Transverse colon (tissue), 4 donors: ENCODE results near the gene OR6K3. TPM values are rescaled to one million over a fixed set of nuclear protein-coding genes. Genes with fewer than 3 reads are reported as not detected.
"Not testable (repeated sequence)": the region's sequence is repeated elsewhere in the genome, so short reads cannot be mapped to it uniquely, and the experiment has no call there.

Experiments used
- DNase-seq: peaks from one replicate; pipeline ENCODE4 v3.0.0-alpha.2; 2019
- H3K27ac ChIP-seq, 4 donors: fragments of 200-600 bp; sonication (generic); 2 replicates each; pipeline ENCODE4 v1.5.1; 2016 to 2018; ENCODE audit warnings: inconsistent platforms in 4 of 4
- H3K27me3 ChIP-seq: fragments of 200-600 bp; sonication (generic); 2 replicates; pipeline ENCODE4 v1.5.1; 2017; ENCODE audit warnings: inconsistent platforms
- H3K36me3 ChIP-seq, 4 donors: fragments of 200-600 bp; sonication (generic); 2 replicates each; pipeline ENCODE4 v1.5.1; 2017 to 2019; ENCODE audit warnings: inconsistent platforms in 4 of 4
- H3K4me1 ChIP-seq, 4 donors: fragments of 200-600 bp; sonication (generic); 2 replicates each; pipeline ENCODE4 v1.5.1; 2017 to 2020; ENCODE audit warnings: inconsistent platforms in 4 of 4
- H3K4me3 ChIP-seq, 4 donors: fragments of 200-600 bp; sonication (generic); 1 replicate in 1 of 4; 2 replicates in 3 of 4; pipeline versions ENCODE4 v1.5.1 to v1.6.1; 2017 to 2019; ENCODE audit warnings: inconsistent platforms in 4 of 4
- H3K9me3 ChIP-seq, 2 donors: fragments of 200-600 bp; sonication (generic); 2 replicates each; pipeline ENCODE4 v1.5.1; 2017 to 2019; ENCODE audit warnings: inconsistent platforms in 2 of 2
- CTCF ChIP-seq, 5 experiments: fragments of 200-600 bp in 3 of 5; fragments of 450-650 bp in 2 of 5; sonication (generic) in 3 of 5; IDR thresholded peaks; 1 replicate in 2 of 5; 2 replicates in 3 of 5; pipeline ENCODE4 v1.5.1; 2016 to 2017; ENCODE audit warnings: antibody characterized with exemption in 5 of 5, inconsistent platforms in 3 of 5, mild to moderate bottlenecking in 2 of 5, moderate library complexity in 1 of 5
- EP300 ChIP-seq: sonication (generic); formaldehyde crosslinking; IDR thresholded peaks from one replicate; pipeline ENCODE4 v1.6.1; 2017; ENCODE audit warnings: antibody characterized with exemption, low read depth
- POLR2A ChIP-seq: fragments of 450-650 bp; IDR thresholded peaks from one replicate; pipeline ENCODE4 v1.6.1; 2016; ENCODE audit warnings: antibody characterized with exemption, mild to moderate bottlenecking, moderate library complexity
- POLR2AphosphoS5 ChIP-seq, 3 donors: sonication (generic); formaldehyde crosslinking; IDR thresholded peaks; one replicate each; pipeline ENCODE4 v1.6.1; 2016; ENCODE audit warnings: antibody characterized with exemption in 3 of 3
- WGBS, 2 donors: methylation state at CpG; one replicate each; pipeline ENCODE4 v1.1.5; 2018; ENCODE audit warnings: low coverage in 1 of 2; 5-methylcytosine and 5-hydroxymethylcytosine counted together
- in situ Hi-C, 4 donors: fragments of 200-750 bp; cut with MboI; loops; one replicate each; pipeline versions ENCODE4 v1.15.0 to v1.15.1; 2017; ENCODE audit warnings: low sequenced_read_pairs in 3 of 4, low pct_ligation_motif_present in 1 of 4, low pct_unique_long_range_greater_than_20kb in 1 of 4
- intact Hi-C: fragments of 100-400 bp; cut with DNase I; formaldehyde crosslinking; loops from one replicate; pipeline ENCODE4 v1.15.1; 2023; ENCODE audit warnings: low total_unique reads
- total RNA-seq, 4 donors: library from RNA; depleted of rRNA; stranded (reverse); fragments of >200 nt; gene quantifications; one replicate each; pipeline ENCODE4 v1.1.0, GENCODE V29; 2016

OR6K3 gene
- total RNA-seq, 4 donors from 2014 or later: not detected

DNA sequence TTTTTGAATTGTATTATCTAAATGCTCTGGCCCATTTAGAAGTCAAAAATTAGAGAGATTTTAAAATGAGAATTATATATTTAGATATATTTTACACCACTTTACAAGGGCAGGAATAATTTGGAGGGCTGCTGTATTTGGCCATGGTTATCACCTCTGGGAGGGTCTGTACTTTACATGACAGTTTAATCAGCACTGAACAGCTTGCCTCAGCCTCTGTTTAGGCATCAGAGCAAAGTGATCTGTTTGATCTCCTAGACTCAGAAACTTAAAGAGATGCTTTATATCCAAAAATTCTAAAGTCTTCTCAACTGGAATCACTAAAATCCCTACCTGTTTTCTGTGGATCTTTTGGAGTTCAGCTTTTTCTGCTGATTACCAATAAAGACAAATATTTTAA, 28.6 kb downstream of the OR6K3 start:
- intact Hi-C loops: no loop called here
- Histone ChIP-seq H3K9me3 (no peaks in the 10 kb centered on the region), H3K36me3 (no peaks in the 10 kb centered on the region), H3K4me3 (no peak overlapping the region), H3K27me3 (no peaks in the 10 kb centered on the region), H3K27ac (no peak overlapping the region), H3K4me1 (no peaks in the 10 kb centered on the region)
- no peak for DNase-seq
- no peak for TF ChIP-seq EP300
- no peak for TF ChIP-seq POLR2A
- TF ChIP-seq CTCF (IDR thresholded peaks at IDR 0.05): no peak
- no peak for TF ChIP-seq POLR2AphosphoS5 (IDR thresholded peaks at IDR 0.05)
- in situ Hi-C loops: no loop called here

- DNase-seq, H3K27me3 ChIP-seq, H3K4me1 ChIP-seq, H3K9me3 ChIP-seq, H3K36me3 ChIP-seq, intact Hi-C loops, in situ Hi-C loops, H3K4me3 ChIP-seq, H3K27ac ChIP-seq: not testable (repeated sequence)
- 32 to 67% methylated on average over 1 of the region's 1 CpG for WGBS, 2 donors
These were observed 29.4 kb downstream of the OR6K3 start for GRCh38 chr1:158691149-158691548.

DNA sequence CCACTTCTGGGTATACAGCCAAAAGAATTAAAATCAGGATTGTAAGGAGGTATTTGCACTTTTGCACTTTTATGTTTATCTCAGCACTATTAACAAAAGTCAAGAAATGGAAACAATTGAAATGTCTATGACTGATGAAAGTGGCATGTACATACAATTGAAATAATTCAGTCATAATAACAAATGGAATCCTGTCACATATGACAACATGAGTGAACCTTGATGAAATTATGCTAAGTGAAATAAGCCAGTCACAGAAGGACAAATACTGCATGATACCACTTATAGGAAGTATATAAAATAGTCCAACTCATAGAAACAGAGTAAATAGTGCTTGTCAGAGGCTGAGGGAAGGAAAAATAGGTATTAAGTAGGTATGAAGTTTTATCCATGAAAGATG, 30.6 kb downstream of the OR6K3 start:
- no peak for DNase-seq
- in situ Hi-C loops: no loop called here
- intact Hi-C loops: no loop called here
- TF ChIP-seq EP300 (no peak), POLR2A (no peak)
- Histone ChIP-seq H3K27ac (no peak overlapping the region), H3K9me3 (no peaks in the 10 kb centered on the region), H3K36me3 (no peaks in the 10 kb centered on the region), H3K27me3 (no peaks in the 10 kb centered on the region), H3K4me1 (no peaks in the 10 kb centered on the region), H3K4me3 (no peak overlapping the region)

DNA sequence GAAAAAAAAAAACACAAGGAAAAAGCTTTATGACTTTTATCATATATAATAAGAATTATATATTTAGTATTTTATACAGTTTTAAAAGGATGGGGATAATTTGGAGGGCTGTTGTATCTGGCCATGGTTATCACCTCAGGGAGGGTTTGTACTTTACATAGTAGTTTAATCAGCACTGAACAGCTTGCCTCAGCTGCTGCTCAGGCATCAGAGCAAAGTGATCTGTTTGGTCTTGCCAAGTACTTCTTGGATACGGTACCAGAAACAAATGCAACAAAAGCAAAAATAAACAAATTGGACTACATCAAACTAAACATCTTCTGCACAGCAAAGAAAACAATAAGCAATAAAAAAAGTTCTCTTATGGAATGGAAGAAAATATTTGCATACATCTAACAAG, 31.4 kb downstream of the OR6K3 start:
- TF ChIP-seq POLR2AphosphoS5 (IDR thresholded peaks at IDR 0.05) (no peak), CTCF (IDR thresholded peaks at IDR 0.05) (no peak)
- Histone ChIP-seq H3K4me1 (no peaks in the 10 kb centered on the region), H3K27me3 (no peaks in the 10 kb centered on the region), H3K9me3 (no peaks in the 10 kb centered on the region), H3K36me3 (no peaks in the 10 kb centered on the region), H3K4me3 (no peak overlapping the region), H3K27ac (no peak overlapping the region)
- WGBS, 2 donors: 60% methylated on average over 1 of the region's 1 CpG; no CpG with 5 or more reads in 1 of the 2 donors
- in situ Hi-C loops: no loop called here
- DNase-seq: no peak
- intact Hi-C loops: no loop called here

GRCh38 chr1:158688343-158688742, 32.2 kb downstream of the OR6K3 start:
- DNase-seq, H3K9me3 ChIP-seq, in situ Hi-C loops, H3K4me1 ChIP-seq, intact Hi-C loops, H3K36me3 ChIP-seq, H3K27ac ChIP-seq, H3K27me3 ChIP-seq, H3K4me3 ChIP-seq: not testable (repeated sequence)
- WGBS, 2 donors: 96 to 100% methylated on average over 1 of the region's 1 CpG

DNA sequence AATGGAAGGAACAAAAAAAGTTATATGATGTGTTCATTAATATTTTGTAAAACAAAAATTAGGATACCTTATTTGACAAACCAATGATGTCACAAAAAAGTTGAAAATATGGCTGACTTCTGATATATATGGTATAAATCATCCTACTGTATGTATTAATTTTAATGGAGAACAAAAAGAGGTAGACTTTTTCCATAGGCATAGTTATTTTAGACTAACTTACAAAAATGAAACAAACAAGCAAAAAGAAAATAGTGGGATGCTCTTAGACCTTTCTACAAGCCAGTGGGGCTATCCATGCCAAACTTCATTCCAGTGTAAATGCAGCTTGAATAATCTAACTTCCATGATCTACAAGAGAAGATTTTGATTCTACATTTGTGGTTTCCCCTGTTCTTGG, 33.5 kb downstream of the OR6K3 start:
- Histone ChIP-seq H3K36me3 (no peaks in the 10 kb centered on the region), H3K27ac (no peak overlapping the region), H3K4me1 (no peaks in the 10 kb centered on the region), H3K9me3 (no peaks in the 10 kb centered on the region), H3K27me3 (no peaks in the 10 kb centered on the region), H3K4me3 (no peak overlapping the region)
- in situ Hi-C loops: no loop called here
- intact Hi-C loops: no loop called here
- no peak for TF ChIP-seq POLR2A
- TF ChIP-seq EP300: no peak
- TF ChIP-seq POLR2AphosphoS5 (IDR thresholded peaks at IDR 0.05): no peak
- DNase-seq: no peak
